Astrocyte (in vitro differentiated cells and primary cell): ENCODE results near the gene MPC2.

Experiments used
- CTCF ChIP-seq: IDR thresholded peaks from 2 replicates; pipeline ENCODE4 v1.5.1; 2011; ENCODE audit warnings: low read depth, mild to moderate bottlenecking, inconsistent platforms, low read length, moderate library complexity; ENCODE audit not compliant: insufficient read depth
- EZH2 ChIP-seq: IDR thresholded peaks from 2 replicates; pipeline ENCODE4 v1.6.1; 2012; ENCODE audit warnings: mild to moderate bottlenecking, low read length, inconsistent platforms; ENCODE audit not compliant: insufficient read depth

GRCh38 chr1:167936068-167936929 lies 573 bp downstream of the MPC2 start, which contains the start of gene DCAF6:
- TF ChIP-seq CTCF (no peak), EZH2 (no peak)
